ENCODE measurements around the gene PARD6B.
"Not testable (repeated sequence)": the region's sequence is repeated elsewhere in the genome, so short reads cannot be mapped to it uniquely, and the experiment has no call there.

Gene PARD6B

DNA sequence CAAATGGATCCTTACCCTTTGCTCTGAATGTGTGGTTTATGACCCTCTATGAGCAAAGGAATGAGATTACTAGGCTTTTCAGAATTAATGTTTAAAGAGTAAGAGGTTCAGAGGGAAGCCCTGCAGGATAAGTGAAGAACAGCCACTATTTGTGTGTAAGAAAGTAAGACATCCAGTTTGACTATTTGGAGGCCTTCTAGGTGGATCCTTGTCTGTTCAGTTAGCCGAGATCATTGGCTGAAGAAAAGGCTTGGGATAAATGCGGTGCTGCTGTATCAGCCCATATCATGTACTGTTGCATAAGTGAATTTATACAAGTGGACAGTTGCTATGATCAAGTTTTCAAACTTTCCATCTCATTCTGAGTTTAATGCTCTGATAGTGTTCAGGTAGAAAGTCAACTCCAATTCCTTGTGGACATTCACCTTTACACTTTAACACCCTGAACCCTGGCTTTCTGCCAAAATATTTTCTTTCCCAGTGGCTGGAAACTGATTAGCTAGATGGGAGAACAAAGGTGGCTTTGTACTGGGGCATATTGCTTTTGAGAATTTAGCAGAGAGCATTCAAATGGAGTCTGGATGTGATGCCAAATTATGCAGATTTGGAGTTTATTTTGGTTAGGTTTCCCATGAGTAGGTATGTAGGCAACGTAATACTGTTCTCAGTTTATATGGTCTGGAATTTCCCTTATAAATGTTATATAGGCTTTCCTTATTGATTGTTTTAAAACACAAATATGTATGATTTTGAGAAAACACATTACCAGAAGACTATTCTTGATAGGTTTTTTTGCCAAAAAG lies 15.0 kb downstream of the PARD6B start:
- DNase-seq (ENCODE audit: low spot score): no peak

DNA sequence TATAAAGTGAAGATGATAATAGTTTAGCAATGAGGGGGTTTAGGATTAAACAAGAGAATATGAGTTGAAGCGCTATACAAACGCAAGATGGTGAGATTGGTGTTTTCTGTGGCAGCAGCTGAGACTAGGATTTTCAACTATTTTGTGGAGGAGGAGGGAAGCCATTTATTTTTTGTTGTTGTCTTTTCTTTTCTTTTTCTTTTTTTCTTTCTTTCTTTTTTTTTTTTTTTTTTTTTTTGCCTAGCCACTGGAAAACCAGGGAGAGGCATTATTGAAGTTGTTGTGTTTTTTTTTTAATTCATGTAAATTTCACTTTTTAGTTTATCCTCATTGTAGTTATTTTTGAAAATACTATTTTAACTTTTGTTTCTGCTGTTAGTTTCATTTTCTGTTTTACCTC lies 15.9 kb downstream of the PARD6B start:
- no peak for DNase-seq (ENCODE audit: low spot score)

DNA sequence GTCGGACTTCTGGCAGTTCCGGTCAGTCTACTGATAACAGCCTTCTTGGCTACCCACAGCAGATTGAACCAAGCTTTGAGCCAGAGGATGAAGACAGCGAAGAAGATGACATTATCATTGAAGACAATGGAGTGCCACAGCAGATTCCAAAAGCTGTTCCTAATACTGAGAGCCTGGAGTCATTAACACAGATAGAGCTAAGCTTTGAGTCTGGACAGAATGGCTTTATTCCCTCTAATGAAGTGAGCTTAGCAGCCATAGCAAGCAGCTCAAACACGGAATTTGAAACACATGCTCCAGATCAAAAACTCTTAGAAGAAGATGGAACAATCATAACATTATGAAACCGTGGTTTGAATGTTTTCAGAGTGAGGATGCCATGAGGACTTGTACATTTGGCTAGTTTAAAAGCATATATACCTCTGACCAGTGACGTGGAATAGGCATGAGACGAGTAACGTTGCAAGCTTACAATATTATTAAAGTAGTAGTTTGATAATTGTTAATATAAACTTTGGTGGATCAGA lies 18.8 kb downstream of the PARD6B start:
- DNase-seq (ENCODE audit: low spot score): no peak

DNA sequence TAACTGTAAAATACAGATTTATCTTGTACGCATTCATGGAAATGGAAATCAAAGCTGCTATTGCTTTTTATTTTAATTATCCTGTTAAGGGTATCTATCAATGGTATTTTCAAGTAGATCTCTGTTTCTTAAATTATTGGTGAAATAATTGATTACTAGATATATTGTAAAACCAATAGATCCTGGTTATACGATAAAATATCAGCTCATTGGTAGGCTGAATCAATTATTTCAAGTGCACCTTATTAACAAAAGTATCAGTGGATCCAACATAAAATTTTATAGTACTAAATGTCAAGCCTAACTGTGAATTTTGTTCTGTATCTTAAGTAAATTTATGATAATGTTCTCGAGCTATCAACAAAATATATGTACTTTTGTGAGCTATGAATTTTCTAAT lies 21.8 kb downstream of the PARD6B start:
- no peak for DNase-seq (ENCODE audit: low spot score)

DNA sequence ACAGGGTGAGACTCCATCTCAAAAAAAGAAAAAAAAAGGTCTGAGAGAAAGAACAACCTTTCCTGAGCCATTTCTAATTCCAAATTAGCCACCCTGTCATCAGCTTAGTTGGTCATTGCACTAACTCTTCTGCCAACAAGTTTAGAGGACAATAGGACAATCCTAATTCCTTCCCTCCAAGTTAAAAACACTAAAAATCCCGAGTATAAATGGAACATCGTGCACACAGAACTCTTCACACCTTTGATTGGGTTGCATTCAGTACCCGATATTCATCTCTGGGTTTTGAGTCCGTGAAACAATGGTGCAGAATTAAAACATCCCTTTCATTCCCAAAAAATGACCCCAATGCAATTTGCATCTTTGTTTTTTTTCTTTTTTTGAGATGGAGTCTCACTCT lies 23.0 kb downstream of the PARD6B start:
- DNase-seq (ENCODE audit: low spot score): no peak

DNA sequence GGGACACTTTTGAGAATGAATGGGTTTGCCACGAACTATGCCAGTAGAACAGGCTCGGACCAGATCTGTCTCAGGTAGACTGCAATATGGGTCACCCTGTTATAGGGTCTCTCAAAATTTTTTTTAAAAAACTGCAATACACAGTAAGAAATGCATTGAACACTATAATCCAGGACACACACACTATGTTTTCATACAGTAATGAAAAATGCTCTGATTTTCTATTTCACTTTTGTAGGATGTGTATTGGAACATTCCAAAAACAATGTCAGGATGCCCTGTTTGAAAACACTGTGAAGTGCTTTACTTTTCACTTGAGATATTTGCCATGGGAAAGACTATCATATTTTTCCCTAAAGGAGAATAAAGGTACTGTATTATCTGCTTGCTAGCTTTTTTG lies 25.1 kb downstream of the PARD6B start:
- DNase-seq (ENCODE audit: low spot score): no peak

DNA sequence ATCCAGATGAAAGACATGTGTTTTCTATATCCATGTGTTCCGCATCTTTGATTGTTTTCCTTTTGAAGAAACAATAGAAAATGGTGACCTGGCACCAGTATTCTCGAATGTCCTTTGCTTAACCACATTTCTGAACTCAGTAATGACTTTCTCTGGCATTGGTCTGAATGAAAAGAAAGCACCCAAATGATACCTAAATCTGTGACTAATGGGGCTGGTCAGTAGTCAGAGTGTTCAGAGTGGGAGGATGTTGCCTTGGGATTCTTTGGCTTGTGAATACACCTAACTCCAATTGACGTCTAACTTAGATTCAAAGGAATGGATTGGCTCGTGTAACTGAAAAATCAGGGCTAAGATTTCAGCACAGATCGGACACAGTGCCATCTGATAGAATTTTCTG lies 27.1 kb downstream of the PARD6B start:
- no peak for DNase-seq (ENCODE audit: low spot score)

DNA sequence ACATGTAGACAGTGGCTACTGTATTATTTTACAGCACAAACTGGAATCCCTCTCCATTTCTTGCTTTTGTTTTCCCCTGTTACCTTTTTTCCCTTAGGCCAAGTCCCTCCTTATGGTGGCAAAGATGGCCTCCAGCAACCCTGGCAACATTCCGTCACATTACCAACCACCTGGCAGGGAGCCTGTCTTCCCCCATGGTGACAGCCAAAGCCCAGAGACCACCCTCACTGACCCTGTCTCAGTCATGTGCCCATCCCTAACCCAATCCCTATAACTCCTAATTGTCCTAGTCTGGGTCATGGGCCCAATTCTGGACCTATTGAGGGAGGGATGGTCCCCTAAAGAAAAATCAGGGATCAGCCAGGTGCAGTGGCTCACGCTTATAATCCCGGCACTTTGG lies 27.6 kb downstream of the PARD6B start:
- no peak for DNase-seq (ENCODE audit: low spot score)

DNA sequence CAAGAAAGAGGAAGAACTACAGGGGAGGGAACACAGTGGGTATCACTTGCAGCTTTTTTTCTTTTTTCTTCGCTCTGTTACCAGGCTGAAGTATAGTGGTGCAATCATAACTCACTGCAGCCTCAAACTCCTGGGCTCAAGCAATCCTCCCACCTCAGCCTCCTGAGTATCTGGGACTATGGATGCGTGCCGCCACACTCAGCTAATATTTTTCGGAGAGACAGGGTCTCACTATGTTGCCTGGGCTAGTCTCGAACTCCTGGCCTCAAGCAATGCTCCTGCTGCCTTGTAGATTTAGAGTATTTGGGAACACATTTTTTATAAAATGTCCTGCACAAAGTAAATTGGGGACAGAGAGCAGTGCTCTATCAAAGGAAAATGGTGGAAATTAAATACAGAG lies 28.3 kb downstream of the PARD6B start:
- DNase-seq (ENCODE audit: low spot score): no peak

DNA sequence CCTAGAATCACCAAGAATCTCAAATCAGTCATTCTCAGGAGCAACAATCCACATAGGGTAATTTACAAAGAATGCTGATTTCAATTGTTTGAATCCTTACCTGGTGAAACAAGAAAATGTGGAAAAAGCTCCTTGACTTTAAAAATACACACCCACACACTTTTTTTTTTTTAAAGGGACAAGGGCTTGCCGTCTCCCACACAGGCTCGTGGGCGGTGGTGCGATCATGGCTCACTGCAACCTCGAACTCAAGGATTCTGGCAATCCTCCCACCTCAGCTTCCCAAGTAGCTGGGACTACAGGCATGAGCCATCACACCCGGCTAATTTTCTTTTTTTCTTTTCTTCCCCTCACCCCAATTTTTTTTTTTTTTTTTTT lies 30.7 kb downstream of the PARD6B start:
- DNase-seq (ENCODE audit: low spot score): no peak

DNA sequence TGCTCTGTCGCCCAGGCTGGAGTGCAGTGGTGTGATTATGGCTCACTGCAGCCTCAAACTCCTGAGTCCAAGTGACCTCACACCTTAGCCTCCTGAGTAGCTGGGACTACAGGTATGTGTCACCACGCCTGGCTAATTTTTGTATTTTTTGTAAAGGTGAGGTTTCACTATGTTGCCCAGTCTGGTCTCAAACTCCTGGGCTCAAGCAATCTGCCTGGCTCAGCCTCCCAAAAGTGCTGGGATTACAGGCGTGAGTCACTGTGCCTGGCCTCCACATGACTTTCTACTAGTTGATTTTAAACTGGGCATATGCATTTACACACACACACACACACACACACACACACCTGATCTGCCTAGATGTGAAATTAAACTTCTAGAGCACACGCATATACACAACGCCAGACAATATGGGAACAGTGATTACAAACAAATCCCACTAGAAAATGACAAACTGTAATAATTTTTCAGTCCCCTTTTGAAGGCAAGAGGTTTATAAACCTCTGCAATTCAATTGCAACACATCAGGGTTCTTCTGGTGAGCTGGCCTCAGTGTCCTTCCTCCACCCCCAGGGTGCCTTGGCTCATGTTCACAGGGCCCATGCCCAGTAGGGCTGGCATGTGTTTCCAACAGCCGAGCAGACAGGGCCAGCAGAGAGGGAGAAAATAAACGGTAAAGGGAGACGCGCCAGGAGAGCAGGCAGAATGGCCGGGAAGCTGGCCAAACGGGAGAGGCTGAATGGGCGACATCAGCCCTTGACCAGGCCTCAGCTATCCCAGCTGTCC lies 31.2 kb downstream of the PARD6B start:
- DNase-seq (ENCODE audit: low spot score): no peak

DNA sequence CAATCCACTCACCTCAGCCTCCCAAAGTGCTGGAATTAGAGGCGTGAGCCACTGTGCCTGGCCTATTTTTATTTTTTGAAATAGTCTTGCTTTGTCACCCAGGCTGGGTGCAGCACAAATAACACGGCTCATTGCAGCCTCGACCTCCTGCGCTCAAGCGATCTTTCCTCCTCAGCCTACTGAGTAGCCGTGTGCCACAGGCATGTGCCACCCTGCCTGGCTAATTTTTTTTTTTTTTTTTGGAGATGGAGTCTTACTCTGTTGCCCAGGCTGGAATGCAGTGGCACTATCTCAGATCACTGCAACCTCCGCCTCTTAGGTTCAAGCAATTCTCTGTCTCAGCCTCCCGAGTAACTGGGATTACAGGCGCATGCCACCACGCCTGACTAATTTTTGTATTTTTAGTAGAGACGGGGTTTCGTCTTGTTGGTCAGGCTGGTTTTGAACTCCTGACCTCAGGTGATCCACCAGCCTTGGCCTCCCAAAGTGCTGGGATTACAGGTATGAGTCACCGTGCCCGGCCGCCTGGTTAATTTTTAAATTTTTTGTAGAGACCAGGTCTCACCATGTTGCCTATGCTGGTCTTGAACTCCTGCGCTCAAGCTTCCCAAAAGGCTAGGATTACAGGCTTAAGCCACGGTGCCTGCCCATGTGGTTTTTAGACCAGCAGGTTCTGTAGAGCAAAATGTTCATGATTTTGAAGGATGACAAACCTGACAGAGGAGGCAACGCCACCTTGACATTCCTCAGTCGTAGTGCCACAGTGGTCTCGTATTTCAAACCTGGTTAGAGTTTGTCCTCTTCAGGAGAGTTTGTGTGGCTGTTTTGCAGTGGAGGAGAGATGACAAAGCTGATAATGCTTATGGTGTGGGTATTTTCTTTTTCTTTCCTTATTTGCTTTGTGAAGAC lies 32.4 kb downstream of the PARD6B start:
- not testable (repeated sequence) for DNase-seq (ENCODE audit: low spot score)

DNA sequence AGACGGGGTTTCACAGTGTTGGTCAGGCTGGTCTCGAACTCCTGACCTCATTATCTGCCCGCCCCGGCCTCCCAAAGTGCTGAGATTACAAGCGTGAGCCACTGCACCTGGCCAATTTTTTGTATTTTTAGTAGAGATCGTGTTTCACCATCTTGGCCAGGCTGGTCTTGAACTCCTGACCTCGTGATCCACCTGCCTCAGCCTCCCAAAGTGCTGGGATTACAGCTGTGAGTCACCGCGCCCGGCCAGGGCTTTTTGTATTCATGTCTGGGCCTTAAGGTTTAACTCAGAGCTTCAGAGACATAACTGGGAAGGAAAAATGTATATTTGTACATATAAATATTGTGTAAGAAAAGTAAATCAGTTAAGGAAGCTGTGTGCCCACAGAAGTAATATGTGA lies 33.9 kb downstream of the PARD6B start:
- not testable (repeated sequence) for DNase-seq (ENCODE audit: low spot score)

DNA sequence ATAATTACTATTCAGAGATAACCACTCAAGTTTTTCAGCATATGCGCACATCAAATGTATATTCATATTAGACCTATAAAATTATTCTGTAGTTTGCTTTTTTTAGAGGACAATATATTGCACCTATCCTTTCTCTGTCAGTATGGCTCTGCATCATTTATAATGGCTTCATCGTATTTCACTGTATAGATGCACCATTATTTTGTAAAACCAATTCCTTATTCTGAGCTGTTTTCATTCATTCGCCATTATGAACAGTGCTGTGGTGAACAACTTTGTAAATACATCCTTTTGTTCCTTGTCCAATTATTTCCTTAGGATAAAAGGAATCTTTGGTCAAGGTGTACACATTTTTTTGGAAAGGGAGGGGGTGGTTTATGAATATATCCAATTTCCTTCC lies 34.3 kb downstream of the PARD6B start:
- DNase-seq (ENCODE audit: low spot score): no peak

DNA sequence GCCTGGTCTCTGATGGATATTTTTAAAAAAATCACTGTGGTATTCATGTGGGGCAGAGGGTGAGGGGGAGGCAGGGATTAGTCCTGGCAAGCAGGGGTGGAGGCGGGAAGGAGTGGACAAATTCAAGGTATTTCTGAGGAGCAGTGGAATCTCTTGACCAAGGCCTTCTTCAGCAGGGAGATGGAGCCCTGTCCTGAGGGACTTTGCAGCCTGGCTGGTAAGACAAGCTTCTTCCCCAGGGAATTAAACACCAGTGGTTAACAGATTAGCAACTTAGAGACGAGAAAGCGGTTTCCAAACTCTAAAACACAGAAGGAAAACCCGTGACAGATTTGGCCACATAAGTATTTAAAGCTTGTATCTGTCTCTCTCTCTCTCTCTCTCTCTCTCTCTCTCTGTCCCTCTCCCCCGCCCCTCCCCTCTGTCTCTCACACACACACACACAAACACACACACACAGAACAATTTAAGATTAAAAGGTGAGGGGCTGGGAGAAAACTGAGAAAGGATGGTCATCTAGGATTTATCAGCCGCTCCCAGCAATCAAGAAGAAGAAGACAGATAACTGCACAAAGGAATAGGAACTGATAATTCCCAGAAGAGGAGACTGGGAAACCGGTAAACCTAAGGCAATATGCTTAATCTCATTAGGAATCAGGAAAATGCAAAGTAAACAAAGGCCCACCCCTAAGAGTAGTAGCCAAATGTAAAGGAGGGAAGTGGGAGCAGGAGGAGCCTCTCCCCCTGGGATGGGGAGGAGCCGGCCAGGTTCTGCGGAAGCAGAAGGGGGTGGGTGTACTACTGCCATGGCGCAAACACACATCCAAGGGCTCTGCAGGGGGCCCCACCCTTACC lies 35.8 kb downstream of the PARD6B start:
- not testable (repeated sequence) for DNase-seq (ENCODE audit: low spot score)

DNA sequence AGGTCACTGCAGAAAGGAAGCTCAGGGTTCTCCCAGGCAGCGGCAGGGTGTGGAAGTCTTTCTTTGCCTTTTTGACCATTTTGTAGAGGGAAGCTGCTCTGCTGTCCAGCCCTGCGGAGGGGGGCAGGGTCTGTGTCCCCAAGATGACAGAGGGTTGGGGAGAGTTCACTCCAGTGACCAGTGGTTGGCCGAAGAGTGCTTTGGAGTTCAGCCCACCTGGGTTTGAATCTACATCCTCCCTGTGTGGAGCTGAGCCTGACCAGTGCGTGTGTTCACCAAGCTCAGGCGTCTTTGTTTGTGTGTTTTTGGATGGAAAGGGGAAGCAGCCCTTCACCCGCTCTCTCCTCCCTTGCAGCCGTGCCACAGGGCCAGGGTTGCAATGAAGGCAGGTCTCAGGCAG lies 37.6 kb downstream of the PARD6B start:
- not testable (repeated sequence) for DNase-seq (ENCODE audit: low spot score)

DNA sequence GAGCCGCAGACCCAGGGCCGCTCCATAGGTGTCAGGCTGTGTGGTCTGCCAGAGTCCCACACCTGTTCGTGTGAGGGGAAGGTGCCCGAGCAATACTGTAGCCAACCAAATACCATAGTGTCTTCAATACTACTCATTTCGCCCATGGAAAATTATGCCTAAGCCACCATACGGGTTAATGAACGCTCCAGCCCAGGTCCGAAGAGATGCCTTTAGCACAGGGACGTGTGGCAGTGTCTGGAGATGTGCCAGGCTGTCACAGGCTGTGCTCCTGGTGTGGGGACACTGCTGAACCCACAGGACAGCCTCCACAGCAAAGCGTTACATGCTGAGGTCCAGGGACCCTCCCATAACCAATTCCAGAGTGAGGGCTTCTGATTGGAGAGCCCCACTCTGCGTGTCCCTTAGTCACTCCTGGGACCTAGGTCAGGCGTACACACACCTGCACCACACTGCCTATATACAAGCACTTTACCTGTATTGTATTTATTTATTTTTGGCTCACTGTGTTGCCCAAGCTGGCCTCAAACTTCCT lies 38.2 kb downstream of the PARD6B start:
- not testable (repeated sequence) for DNase-seq (ENCODE audit: low spot score)

DNA sequence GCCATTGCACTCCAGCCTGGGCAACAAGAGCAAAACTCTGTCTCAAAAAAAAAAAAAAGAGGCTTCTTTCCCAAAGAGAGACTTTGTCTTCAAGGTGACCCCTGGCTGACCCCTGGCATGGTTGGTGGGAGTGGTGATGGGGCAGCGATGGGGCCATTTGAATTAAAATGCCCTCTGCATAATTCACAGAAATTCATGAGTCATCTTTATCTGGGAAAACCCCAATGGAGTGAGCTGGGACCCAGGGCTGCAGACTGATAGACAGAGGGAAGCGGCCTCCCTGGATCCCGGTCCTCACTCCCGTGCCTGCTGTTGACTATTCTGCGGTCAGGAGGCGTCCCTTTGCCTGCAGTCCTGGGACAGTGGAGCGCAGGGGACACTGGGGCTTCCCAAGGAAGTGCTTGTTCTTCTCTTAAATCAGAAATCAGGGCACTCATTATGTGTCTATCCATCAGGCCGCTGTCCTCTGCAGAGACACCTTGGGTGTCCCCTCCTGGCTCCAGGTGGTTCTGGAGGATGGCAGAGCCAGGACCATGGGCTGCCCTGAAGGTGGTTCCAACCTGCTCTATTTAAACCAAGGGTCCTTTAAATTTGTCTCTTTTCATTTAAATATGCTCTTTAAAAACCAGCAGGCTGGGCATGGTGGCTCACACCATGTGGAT lies 40.2 kb downstream of the PARD6B start:
- not testable (repeated sequence) for DNase-seq (ENCODE audit: low spot score)

DNA sequence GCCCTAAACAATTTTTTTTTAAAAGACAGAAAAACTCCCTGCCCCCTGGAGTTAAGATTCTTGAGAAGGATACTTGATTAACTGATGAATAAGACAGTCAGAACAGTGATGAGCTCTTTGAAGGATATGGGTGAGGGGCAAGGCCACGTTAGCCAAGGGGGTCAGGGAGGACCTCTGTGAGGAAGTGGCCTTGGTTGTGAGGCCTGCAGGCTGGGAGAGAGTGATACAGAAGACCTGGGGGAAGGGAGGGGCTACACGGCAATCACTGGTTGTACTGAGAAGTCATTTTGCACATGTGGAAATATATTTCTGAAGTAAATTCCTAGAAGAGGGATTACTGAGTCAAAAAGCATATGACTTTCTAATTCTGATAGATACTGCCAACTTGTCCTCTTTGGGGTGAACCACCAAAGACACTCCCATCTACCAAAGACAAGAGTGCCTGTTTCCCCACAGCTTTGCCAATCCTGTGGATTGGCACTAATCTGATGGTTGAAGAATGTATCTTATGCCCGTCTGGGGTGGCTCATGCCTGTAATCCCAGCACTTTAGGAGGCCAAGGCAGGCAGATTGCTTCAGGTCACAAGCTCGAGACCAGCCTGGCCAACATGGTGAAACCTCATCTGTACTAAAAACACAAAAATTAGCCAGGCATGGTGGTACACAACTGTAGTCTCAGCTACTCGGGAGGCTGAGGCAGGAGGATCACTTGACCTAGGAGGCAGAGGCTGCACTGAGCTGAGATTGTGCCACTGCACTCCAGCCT lies 41.2 kb downstream of the PARD6B start:
- DNase-seq (ENCODE audit: low spot score): no peak

DNA sequence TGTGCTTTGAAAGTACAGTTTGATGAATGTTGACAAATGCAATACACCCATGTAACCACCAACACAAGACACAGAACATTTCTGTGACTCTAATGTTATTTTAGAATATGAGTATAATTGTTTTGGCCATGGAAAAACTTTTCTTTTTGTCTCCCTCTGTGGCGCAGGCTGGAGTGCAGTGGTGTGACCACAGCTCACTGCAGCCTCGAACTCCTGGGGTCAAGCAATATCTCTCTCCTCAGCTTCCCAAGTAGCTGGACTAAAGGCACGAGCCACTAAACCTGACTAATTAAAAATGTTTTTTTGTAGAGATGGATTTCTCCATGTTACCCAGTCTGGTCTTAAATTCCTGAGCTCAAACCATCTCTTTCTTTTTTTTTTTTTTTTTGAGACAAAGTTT lies 43.1 kb downstream of the PARD6B start:
- DNase-seq (ENCODE audit: low spot score): no peak

Data from iPS-NIHi11 (cell line).